GM20431 (cell line): ENCODE data around the gene NHERF2.

ENCODE experiments used
- in situ Hi-C: fragments of 300-500 bp; cut with MseI, MboI; formaldehyde crosslinking; loops from one replicate; pipeline ENCODE4 v1.15.0; 2020; ENCODE audit warnings: low sequenced_read_pairs; ENCODE audit not compliant: unreplicated experiment

The NHERF2 gene

DNA sequence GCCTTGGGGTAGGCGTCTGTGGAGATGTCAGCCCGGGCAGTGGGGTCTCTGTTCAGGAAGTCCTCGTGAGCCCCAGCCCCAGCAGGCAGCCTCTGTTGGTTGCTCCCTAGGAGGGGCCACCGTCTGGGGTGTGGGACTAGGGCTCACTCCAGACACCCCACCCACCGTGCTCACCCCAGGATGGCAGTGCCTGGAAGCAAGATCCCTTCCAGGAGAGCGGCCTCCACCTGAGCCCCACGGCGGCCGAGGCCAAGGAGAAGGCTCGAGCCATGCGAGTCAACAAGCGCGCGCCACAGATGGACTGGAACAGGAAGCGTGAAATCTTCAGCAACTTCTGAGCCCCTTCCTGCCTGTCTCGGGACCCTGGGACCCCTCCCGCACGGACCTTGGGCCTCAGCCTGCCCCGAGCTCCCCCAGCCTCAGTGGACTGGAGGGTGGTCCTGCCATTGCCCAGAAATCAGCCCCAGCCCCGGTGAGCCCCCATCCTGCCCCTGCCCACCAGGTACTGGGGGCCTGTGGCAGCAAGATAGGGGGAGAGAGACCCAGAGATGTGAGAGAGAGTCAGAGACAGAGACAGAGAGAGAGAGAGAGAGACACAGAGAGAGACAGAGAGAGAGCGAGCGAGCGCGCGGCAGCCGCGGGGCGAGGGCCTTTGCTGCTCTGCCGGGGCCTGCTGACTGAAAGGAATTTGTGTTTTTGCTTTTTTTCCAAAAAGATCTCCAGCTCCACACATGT is 11.1 kb downstream of the NHERF2 start:
- in situ Hi-C loops: no loop called here

DNA sequence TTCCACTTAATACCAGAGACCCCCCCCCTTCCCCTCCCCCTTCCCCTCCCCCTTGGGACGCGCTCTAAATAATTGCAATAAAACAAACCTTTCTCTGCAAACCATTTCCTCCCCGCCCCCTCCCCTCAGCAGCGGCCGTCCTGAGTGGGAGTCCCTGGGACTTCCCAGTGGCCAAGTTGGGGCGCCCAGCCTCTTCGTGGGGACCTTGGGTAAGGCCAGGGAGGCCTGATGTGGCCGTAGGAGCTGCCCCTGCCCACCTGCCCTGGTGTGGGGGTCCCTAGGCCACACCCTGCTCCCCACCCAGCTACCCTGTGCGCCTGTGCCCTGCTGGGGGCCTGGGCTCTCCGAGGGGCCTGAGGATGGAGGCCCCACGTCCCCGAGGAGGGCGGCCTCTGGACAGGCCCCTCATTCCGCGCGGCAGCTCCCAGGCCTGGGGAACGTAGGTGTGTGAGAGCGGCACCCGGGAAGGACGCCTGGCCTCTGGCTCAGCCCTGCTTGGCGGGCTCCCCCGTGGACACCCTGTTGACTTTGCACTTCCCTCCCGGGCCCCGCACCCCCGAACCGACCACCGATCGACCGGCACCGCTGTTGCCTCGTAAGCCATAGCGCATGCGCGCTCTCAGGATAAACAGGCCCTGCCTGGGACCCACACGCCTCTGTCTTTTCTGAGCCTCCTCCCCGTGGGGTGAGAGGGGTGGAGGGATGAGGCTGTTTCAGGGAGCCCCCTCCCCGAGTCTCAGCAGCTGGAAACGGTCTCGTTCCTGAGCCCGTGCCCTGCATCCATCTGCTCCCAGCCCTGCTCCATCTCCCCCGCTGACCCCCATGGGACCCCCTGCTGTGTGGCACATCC is 11.9 kb downstream of the NHERF2 start:
- in situ Hi-C loops: no loop called here

DNA sequence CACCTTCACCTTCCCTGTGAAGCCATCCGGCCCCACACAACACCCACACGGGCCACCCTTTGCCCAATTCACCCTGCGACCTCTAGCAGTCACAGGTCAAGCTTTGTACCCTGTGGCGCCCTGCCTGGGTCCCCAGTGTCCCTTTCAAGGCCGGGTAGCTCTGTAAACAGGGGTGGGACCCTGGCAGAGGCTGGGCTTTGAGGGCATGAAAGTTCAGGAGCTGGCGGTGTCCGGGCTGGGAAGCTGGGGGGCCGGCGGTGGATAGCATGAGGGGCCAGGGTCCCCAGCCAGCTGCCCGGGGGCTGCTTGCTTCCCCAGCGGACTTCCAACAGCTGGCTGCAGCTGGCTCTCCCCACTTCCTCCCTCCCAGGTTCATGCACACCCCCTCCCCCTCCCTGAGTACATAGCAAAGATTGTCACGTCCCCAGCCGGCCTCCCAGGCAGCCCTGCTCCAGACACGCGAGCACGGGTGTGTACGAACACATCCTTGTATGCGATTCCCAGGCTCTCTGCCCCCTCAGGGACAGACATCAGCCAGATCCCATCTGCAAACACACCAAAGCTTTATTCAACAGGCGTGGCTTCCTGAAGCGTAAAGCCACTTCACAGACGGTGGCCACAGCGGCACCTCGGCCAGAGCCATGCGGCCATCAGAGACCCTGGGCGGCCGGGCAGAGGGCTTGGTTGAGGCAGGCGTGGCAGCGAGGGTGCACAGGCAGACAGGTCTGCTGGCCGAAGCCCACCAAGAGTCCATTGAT is 12.8 kb downstream of the NHERF2 start:
- in situ Hi-C loops: no loop called here

DNA sequence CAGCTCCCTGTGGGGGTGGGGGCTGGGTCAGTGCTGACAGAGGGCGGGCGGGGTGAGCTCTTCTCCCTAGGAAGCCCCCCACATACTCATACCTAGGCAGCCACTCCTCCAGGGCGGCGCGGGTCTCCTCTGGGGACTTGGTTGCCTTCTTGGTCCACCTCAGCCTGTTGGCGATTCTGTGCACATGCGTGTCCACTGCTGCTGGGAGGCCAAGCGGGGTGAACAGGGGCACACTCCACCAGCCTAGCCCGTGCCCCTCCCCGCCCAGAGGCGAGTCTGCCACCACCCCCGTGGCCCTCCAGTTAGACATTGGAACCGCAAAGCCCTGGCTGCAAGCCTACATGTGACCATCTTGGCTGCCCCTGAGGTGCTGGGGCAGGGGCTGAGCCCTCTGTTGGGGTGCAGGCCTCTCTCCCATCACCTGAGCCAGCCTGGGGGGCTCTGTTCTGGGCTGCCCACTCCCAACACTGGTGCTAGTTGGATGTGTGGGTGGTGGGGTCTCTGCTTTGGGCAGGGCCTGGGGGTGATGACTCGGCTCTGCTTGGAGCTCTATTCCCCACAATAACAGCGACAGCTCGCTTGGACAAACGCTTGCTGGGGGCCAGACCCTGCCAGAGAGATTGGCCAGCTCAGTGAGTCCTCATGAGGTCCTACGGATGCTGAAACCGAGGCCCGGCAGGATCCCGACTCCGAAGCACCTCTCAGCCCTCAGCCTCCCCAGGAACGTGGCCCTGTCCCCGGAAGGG is 13.5 kb downstream of the NHERF2 start:
- in situ Hi-C loops: no loop called here

DNA sequence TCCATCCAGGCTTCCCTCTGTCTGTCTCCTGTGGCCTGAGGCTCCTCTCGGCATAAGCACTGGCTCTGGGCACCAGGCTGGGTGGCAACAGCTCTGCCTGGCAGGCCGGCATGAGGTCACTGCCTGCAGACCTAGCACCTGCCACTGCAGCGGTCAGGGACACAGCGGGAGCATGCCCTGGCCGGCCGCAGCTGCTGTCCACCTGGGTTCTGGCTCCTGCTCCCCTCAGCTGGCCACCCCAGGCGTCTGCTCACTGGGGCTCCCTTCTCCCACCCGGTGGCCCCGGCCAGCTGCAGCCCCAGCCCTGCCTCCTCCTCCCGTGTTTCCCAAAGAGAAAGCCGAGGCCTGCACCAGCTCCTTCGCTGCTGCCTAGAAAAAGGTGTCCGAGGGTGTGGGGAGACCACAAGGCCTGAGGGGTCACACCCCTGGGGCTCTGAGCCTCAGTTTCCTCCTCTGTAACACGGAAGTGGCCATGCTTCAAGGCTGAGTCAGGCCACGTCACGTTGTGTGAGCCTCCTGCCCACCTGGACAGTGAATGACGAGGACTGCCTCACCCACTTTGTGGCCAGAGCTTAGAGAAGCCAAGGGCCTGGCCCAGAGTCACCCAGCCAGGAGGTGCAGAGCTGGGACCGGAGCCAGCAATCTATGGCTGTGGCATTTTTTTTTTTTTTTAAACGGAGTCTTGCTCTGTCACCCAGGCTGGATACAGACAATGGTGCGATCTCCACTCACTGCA is 14.3 kb downstream of the NHERF2 start:
- in situ Hi-C loops: no loop called here

DNA sequence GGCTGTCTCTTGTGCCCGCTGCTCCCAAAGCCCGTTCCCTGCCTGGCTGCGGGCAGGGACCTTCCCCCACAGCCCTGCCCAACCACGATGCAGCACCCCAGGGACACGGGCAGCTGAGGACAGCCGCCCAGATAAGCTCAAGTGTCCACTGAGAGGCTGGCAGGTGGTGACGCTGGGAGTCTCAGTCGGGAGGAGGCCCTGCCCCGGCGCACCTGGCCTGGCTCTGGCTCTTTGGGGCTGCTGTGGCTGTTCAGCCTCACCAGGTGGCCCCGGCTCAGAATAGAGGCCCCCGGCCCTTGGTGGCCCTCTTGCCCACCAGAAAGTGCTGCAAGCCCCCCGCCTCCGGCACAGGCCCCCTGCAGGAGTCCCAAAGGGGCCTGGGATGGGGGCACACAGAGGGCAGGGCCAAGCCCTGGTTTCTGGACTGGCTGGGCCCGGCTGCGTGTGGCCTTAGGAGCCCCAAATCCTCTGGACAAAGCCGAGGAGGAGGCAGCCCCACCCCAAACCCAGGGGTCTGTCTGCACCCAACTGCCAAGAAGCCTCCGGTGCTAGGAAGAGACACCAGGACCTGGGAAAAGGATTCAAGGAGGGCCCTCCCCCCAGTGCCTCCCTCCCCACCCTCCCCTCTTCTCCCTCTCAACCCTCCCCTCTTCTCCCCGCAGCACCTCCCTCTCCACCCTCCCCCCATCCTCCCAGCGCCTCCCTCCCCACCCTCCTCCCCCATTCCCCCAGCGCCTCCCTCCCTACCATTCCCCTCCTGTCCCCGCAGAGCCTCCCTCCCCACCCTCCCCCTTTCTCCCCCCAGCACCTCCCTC is 15.7 kb downstream of the NHERF2 start:
- in situ Hi-C loops: no loop called here

DNA sequence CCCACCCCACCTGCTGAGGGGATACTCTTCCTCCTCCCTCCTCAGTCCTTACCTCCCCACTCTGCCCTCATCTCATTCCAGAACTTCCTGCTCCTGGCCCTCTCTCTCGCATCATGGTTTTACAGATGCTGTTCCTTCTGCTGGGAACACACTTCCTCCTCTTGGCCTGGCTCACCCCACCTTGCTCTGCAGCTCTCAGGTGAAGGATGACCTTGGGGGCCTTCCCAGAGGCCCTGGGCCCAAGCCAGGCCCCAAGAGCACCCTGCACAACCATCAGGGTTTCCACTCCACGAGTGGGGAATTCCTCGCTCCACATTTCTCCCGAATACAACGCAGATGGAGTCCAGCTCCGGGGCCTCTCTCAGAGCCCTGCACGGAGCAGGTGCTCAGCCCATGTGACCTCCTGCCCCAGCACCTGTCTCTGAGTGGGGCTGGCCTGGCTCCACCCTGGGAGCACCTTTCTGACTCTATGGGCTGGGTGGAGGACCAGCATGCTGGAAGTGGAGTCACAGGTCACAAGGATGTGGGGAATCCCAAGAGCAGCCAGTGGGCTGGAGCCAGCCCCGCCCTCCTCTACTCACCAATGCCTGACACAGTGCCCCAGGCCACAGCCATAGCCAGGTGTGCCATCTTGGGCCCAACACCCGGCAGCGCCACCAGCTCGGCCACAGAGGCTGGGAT is 16.4 kb downstream of the NHERF2 start:
- in situ Hi-C loops: no loop called here

DNA sequence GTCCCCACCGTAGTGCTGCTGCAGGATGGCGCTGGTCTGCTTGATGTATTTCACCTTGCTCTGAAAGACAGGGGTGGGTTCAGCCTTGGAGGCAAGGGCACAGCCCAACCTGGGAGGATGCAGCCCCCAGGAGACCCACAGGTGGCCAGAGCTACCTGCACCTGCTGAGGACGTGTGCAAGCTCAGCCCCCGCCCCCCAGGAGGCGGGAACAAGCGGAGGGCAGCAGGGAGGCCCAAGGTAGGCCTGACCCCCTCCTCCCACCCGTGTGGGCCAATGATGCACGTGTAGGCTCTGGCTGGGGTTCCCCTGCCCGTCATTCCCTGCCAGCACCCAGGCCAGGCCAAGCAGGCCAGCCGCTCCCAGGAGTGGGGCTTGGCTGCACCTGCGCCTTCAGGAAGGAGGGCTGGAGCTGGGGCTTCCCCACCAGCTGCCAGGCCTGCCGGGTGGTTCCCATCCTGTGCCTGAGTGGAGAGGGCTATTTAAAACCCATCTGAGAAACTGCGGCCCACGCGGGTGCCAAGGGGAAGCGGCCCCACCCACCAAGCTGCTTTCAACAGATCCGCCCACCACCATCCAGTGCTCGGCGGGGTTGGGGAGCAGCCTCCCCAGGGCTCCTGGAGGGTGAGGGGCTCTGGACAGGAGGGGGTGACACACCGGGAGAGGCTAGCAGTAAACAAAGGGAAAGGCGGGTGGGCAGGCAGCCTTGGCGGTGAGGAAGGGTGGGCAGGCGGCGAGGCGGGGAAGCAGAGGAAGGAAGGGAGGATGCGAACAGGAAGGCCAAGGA is 17.2 kb downstream of the NHERF2 start:
- in situ Hi-C loops: no loop called here

DNA sequence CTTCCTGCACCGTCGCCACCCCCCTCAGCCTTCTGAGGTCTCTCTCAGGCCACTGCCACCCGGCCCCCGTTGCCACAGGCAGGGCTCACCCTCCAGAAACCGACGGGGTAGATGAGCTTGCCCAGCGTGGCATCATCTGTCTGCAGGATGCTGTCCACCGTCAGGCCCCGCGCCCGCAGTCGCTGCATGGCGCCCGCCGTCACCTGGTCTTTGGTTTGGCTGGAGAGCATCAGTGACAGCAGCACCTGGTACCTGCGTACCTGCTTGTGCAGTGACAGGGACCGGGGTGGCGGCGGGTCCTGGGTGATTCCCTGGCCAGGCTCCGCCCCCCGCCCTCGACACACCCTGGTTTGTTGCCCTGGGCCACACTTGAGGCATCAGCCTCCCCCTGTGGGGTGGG is 17.8 kb downstream of the NHERF2 start:
- in situ Hi-C loops: no loop called here

DNA sequence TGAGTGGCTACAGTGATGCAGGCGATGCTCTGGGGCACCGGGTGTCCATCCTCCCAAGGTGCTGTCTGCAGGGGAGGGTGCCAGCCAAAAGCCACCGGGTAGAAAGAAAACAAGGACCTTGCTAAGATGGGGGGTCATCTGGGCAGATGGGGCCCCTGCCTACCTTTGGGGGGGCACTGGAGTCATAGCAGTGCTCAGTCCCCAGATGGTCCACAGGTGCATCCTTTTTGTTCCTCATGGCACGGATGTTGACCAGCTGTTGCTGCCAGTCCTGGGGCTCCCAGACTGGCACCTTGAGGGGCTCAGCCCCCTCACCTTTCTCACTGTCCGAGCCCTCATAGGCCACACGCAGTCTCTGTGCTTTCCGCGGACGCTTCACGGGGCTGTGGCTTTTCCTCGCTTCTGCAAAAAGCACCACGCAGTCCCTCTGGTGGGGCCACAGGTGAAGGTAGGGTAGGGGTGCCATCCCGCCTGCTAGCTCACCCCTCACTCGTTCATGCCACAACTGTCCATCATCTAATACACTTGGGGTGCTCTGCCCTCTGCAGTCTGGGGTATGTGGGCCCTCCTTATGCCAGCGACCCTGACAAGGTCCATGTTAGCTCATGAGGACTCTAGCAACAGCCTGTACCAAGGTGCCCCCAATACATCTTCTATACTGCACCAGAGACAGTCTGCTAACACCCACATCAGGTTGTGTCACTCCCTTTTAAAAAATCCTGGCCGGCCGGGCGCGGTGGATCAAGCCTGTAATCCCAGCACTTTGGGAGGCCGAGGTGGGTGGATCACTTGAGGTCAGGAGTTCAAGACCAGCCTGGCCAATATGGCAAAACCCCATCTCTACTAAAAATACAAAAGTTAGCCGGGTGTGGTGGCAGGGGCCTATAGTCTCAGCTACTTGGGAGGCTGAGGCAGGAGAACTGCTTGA is 19.5 kb downstream of the NHERF2 start:
- in situ Hi-C loops: no loop called here

DNA sequence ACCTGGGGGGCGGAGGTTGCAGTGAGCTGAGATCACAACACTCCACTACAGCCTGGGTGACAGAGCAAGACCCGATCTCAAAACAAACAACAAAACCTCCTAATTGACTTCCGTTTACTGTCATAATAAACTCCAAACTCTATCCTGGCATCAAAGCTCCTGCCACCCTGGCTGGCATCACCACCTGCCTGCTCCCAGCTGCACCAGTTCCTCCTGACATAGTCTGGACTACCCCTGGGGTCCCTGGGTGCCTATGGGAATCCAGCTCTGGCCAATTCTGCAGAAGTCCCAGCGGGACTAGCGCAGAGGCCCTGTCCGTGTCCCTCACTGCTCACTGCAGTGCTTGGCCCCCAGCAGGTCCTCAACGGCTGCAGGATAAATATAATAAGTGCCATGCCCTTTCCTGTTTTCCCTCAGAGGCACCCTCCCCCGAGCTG is 20.2 kb downstream of the NHERF2 start:
- in situ Hi-C loops: no loop called here

DNA sequence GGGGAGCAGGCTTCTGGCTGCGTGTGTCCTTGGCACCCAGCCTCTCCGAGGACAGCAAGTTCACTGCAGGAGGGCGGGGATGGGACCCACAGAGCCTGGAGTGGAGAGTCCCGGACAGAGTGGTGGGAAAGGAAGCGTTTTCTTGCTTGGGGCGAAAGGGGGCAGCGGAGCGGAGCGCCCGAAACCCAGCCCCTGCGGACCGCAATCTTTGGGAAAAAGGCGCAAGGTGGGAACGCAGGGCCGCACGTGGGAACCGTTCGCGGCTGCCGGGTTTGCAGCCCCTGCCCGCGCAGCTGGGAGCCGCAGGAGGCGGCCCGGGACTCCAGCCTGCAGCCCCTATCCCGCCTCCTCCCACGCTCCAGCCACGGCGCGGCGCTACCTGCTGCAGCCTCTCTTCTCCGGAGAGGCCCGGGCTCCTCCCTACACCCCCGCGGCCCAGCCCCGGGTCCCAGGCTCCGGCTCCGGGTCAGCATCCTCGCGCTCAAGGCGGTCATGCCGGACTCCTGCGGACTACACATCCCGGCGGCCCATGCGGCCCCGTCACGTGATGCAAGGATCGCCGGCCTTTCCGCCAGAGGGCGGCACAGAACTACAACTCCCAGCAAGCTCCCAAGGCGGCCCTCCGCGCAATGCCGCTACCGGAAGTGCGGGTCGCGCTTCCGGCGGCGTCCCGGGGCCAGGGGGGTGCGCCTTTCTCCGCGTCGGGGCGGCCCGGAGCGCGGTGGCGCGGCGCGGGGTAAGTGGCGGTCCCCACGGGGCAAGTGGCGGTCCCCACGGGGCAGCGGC is 20.8 kb downstream of the NHERF2 start, which contains the start of the genes NTHL1 and TSC2:
TSS of gene NTHL1 (minus strand) at position 505 of the 786 bp plus-strand sequence. CDS start at position 494, 11 bp downstream.
TSS of gene TSC2 (plus strand) at position 656 of the 786 bp plus-strand sequence. CDS start 631 bp downstream, outside the sequence.
- in situ Hi-C loops: no loop called here

DNA sequence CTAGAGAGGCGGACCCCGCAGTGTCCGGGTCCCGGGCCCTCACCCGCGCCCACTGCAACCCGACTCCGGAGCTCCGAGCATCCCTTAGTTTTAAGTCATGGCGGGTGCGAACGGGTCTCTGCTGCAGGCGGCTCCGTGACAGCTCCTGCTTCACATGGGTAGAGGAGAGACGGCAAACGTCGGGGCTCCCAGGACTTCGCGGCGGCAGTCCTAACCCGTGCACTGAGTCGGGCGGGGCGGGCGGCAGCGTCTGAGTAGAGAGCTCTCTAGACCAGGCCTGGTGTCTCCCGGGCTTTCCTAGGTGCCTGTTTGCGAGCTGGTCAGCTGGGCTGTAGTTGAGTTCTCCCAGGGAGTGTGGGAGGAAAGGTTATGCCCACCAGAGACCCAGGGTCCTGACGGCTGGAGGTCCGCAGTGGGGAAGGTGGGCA is 21.4 kb downstream of the NHERF2 start:
- in situ Hi-C loops: no loop called here

DNA sequence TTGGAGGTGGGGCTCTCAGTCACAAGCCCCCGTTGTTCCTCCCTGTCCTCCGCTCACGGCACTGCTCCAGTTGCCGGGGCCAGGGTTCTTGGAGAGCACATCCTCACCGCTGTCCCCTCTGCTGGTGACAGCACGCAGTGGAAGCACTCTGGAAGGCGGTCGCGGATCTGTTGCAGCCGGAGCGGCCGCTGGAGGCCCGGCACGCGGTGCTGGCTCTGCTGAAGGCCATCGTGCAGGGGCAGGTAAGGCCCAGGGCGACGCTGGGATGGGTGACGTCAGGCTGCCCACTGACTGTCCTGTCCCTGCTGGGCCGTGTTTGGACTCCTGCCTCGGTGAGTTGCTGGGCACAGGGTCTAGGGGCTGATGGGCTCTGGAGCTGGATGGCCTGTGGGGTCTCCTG is 26.5 kb downstream of the NHERF2 start:
- in situ Hi-C loops: no loop called here

DNA sequence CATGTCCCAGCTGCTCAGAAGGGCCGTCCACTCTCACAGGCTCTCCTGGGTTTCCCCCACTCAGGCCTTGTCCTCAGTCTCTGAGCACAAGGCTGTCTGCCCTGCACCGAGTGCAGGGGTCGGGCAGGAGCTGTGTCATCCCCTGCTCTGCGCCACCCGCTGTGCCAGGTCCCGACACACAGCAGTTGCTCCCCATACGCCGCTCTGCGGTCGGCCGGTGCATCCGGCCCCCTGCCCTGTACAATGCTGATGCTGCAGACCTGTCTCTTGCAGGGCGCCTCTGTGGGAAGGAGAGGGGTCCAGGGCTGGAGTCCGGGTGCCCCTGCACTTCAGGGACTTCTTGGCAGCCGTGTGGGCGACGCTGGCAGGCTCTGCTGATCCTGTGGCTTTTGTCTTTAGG is 27.2 kb downstream of the NHERF2 start:
- in situ Hi-C loops: no loop called here
